Measurements from ENCODE around the gene IFRD1. TPM values are rescaled to one million over a fixed set of nuclear protein-coding genes. Genes with fewer than 3 reads are reported as not detected.

IFRD1 gene
- total and polyA plus RNA-seq, 8 donors, result 19.9 to 137 (median 44.0) TPM

GRCh38 chr7:112484671-112485167, 34.5 kb downstream of the IFRD1 start:
- no peak for TF ChIP-seq CTCF (IDR thresholded peaks at IDR 0.05)
- TF ChIP-seq POLR2AphosphoS5 (IDR thresholded peaks at IDR 0.05), result peak in 1 of 3 donors; percentile 59
- H3K27me3 ChIP-seq, result no peaks in the 10 kb centered on the region
- WGBS, 5 donors, result 42 to 68% (median 64%) methylated on average over 4 of the region's 4 CpGs
- no peaks in the 10 kb centered on the region for H3K9me3 ChIP-seq
- H3K4me1 ChIP-seq, result peaks cover 12 to 50% (median 35%) of the 10 kb centered on the region in 4 donors
- intact Hi-C loops (cut with DNase I; ENCODE audit: low total_unique reads), result no loop called here
- peak in 1 of 2 donors; percentile 27 for DNase-seq
- H3K4me3 ChIP-seq, result no peak overlapping the region
- peak overlapping the region in 4 of 5 donors; percentile 25 to 70 (median 65) for H3K27ac ChIP-seq
- peaks cover 0 to 6% (median 1%) of the 10 kb centered on the region in 4 donors for H3K36me3 ChIP-seq

GRCh38 chr7:112485766-112486165, 35.5 kb downstream of the IFRD1 start:
- H3K36me3 ChIP-seq, result peaks cover 0 to 13% (median 8%) of the 10 kb centered on the region in 4 donors
- no peaks in the 10 kb centered on the region for H3K27me3 ChIP-seq
- peaks cover 8 to 45% (median 34%) of the 10 kb centered on the region in 4 donors for H3K4me1 ChIP-seq
- TF ChIP-seq POLR2AphosphoS5 (IDR thresholded peaks at IDR 0.05), result no peak
- TF ChIP-seq CTCF (IDR thresholded peaks at IDR 0.05), result no peak
- no peak for TF ChIP-seq EP300 (IDR thresholded peaks at IDR 0.05)
- TF ChIP-seq POLR2A (IDR thresholded peaks at IDR 0.05), result no peak
- 71 to 89% (median 84%) methylated on average over 5 of the region's 5 CpGs for WGBS, 5 donors
- H3K9me3 ChIP-seq, result no peaks in the 10 kb centered on the region
- intact Hi-C loops (cut with DNase I; ENCODE audit: low total_unique reads), result no loop called here
- no peak for DNase-seq
- no peak overlapping the region for H3K4me3 ChIP-seq
- peak overlapping the region in 1 of 5 donors; percentile 70 for H3K27ac ChIP-seq

GRCh38 chr7:112487457-112488263, 37.4 kb downstream of the IFRD1 start:
- 85 to 90% (median 88%) methylated on average over 8 of the region's 8 CpGs for WGBS, 5 donors
- TF ChIP-seq CTCF (IDR thresholded peaks at IDR 0.05) (no peak), POLR2AphosphoS5 (IDR thresholded peaks at IDR 0.05) (no peak), EP300 (IDR thresholded peaks at IDR 0.05) (no peak), POLR2A (IDR thresholded peaks at IDR 0.05) (no peak)

GRCh38 chr7:112488264-112488552, 37.9 kb downstream of the IFRD1 start:
- peaks cover 0 to 13% (median 8%) of the 10 kb centered on the region in 4 donors for H3K36me3 ChIP-seq
- DNase-seq, result no peak
- TF ChIP-seq POLR2A (IDR thresholded peaks at IDR 0.05) (no peak), POLR2AphosphoS5 (IDR thresholded peaks at IDR 0.05) (no peak), CTCF (IDR thresholded peaks at IDR 0.05) (no peak), EP300 (IDR thresholded peaks at IDR 0.05) (no peak)
- no peaks in the 10 kb centered on the region for H3K27me3 ChIP-seq
- peaks cover 0 to 21% (median 16%) of the 10 kb centered on the region in 4 donors for H3K4me1 ChIP-seq
- H3K9me3 ChIP-seq, result no peaks in the 10 kb centered on the region
- intact Hi-C loops (cut with DNase I; ENCODE audit: low total_unique reads), result no loop called here
- H3K4me3 ChIP-seq, result no peak overlapping the region
- H3K27ac ChIP-seq, result no peak overlapping the region
- WGBS, 5 donors, result 89 to 97% (median 96%) methylated on average over 4 of the region's 4 CpGs

More at GRCh38 chr7:112487457-112488263, 37.4 kb downstream of the IFRD1 start:
- Histone ChIP-seq H3K27me3 (no peaks in the 10 kb centered on the region), H3K9me3 (no peaks in the 10 kb centered on the region), H3K4me1 (peaks cover 0 to 26% (median 17%) of the 10 kb centered on the region in 4 donors), H3K4me3 (no peak overlapping the region), H3K36me3 (peaks cover 0 to 13% (median 8%) of the 10 kb centered on the region in 4 donors), H3K27ac (no peak overlapping the region)
- no peak for DNase-seq
- intact Hi-C loops (cut with DNase I; ENCODE audit: low total_unique reads), result no loop called here

Data from stomach (tissue), 9 donors.